Vagina (tissue), 2 donors: Measurements from ENCODE around the gene UBFD1. TPM values are rescaled to one million over a fixed set of nuclear protein-coding genes. Genes with fewer than 3 reads are reported as not detected.
"Not testable (repeated sequence)": the region's sequence is repeated elsewhere in the genome, so short reads cannot be mapped to it uniquely, and the experiment has no call there.

Experiments
- DNase-seq, 2 donors: peaks; one replicate each; pipeline ENCODE4 v3.0.0-alpha.2; 2017; ENCODE audit errors: extremely low spot score in 2 of 2
- H3K27ac ChIP-seq: fragments of 200-600 bp; sonication (generic); one replicate; pipeline ENCODE4 v1.5.1; 2019
- H3K27me3 ChIP-seq: fragments of 200-600 bp; sonication (generic); one replicate; pipeline ENCODE4 v1.5.1; 2019
- H3K36me3 ChIP-seq, 2 donors: fragments of 200-600 bp; sonication (generic); one replicate each; pipeline ENCODE4 v1.5.1; 2017 to 2019
- H3K4me1 ChIP-seq: fragments of 200-600 bp; sonication (generic); one replicate; pipeline ENCODE4 v1.5.1; 2019
- H3K4me3 ChIP-seq, 2 donors: fragments of 200-600 bp; sonication (generic); 1 replicate in 1 of 2; 2 replicates in 1 of 2; pipeline ENCODE4 v1.5.1; 2016 to 2019
- H3K9me3 ChIP-seq: fragments of 200-600 bp; sonication (generic); one replicate; pipeline ENCODE4 v1.5.1; 2019
- CTCF ChIP-seq, 3 experiments: fragments of 450-650 bp in 2 of 3; fragments of 200-600 bp in 1 of 3; sonication (generic) in 1 of 3; IDR thresholded peaks; one replicate each; pipeline ENCODE4 v1.5.1; 2017 to 2019; ENCODE audit warnings: antibody characterized with exemption in 3 of 3, mild to moderate bottlenecking in 2 of 3, moderate library complexity in 2 of 3
- POLR2A ChIP-seq, 2 donors: fragments of 450-650 bp; IDR thresholded peaks; one replicate each; pipeline ENCODE4 v1.6.1; 2017; ENCODE audit warnings: antibody characterized with exemption in 2 of 2, mild to moderate bottlenecking in 2 of 2, moderate library complexity in 2 of 2
- POLR2AphosphoS5 ChIP-seq, 2 donors: sonication (generic); formaldehyde crosslinking; IDR thresholded peaks; one replicate each; pipeline ENCODE4 v1.9.0; 2017; ENCODE audit warnings: antibody characterized with exemption in 2 of 2, mild to moderate bottlenecking in 2 of 2, low read depth in 1 of 2; ENCODE audit not compliant: insufficient read depth in 1 of 2
- intact Hi-C: fragments of 100-400 bp; cut with DNase I; formaldehyde crosslinking; loops from one replicate; pipeline ENCODE4 v1.15.1; 2023
- total RNA-seq: library from RNA; depleted of rRNA; stranded (reverse); fragments of >200 nt; gene quantifications from one replicate; pipeline ENCODE4 v1.2.3, GENCODE V29; 2016

The UBFD1 gene
- total RNA-seq, 1 donor from 2014 or later: 57.2 TPM

DNA sequence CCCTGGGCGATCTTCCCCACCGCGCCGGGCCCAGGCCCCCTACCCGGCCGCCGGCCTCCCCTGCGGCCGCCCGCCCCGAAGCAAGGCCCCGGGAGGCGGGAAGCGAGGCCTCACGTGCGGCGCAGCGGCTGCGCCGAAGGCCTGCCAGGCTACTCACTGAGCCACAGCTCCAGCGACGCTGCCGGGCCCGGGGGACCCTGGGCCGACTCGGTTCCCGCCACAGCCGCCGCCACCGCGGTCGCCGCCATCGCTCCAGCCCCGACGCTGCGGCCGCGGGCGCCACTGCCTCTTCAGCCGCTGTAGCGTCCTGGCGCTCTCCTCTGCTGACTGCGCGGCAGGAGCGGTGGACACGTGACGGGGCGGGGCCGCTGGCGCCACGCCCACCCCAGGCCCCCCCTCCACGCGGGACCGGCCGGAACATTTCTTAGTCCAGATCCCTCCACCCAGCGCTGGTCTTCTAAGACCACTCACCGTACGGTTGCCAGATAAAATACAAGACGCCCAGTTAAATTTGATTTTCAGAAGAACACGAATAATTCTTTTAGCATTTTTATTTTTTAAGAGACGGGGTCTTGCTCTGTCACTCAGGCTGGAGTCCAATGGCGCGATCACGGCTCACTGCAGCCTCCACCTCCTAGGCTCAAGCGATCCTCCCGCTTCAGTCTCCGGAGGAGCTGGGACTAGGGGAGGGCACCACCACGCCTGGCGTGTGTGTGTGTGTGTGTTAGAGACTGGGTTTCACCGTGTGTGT lies 47.2 kb upstream of the UBFD1 start, which contains the start of gene GGA2:
Gene GGA2, minus strand, starts transcription at position 331 of the 751 bp plus-strand sequence. Its CDS starts 83 bp downstream, at position 248.
- H3K4me1 ChIP-seq: peaks cover 40% of the 10 kb centered on the region
- intact Hi-C loops: no loop called here
- TF ChIP-seq CTCF (IDR thresholded peaks at IDR 0.05) (no peak), POLR2AphosphoS5 (IDR thresholded peaks at IDR 0.05; ENCODE audit: insufficient read depth in 1 of 2, low read depth in 1 of 2) (peak in 1 of 2 donors; percentile 86), POLR2A (IDR thresholded peaks at IDR 0.05) (peak; percentile 13 to 95)

GRCh38 chr16:23510915-23511270 lies 46.6 kb upstream of the UBFD1 start:
- intact Hi-C loops, H3K9me3 ChIP-seq, DNase-seq, H3K27me3 ChIP-seq, H3K36me3 ChIP-seq: not testable (repeated sequence)
- peak overlapping the region; percentile 89 to 98 for H3K4me3 ChIP-seq
- H3K4me1 ChIP-seq: peaks cover 34% of the 10 kb centered on the region
- H3K27ac ChIP-seq: peak overlapping the region; percentile 93

More for the DNA sequence above, 47.2 kb upstream of the UBFD1 start, which contains the start of gene GGA2:
- peak within 1 kb of the TSS; percentile 89 to 98 for H3K4me3 ChIP-seq
- no peaks in the 10 kb centered on the region for H3K9me3 ChIP-seq
- no peaks in the 10 kb centered on the region for H3K27me3 ChIP-seq
- no peaks in the 10 kb centered on the region for H3K36me3 ChIP-seq
- DNase-seq: no peak
- H3K27ac ChIP-seq: peak within 1 kb of the TSS; percentile 93

DNA sequence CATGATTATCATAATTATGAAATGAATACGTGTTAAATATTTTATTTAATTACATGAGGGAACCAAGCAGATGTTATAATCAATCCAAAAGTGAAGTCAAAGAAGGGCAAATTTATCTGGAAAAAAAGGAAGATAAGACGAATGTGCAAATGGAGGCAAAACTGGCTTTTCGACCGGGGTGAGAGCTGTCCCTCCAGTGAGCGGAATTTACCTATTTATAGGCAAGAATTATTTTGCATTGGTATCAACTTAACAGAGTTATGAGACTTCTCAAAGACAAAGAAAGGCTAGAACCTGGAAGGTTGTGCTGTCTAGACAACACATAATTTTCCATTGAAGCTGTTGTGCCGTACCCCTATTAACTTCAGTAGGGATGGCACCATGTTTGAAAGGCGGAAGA lies 45.8 kb upstream of the UBFD1 start:
- intact Hi-C loops: no loop called here
- Histone ChIP-seq H3K36me3 (no peaks in the 10 kb centered on the region), H3K27me3 (no peaks in the 10 kb centered on the region), H3K4me1 (peaks cover 26% of the 10 kb centered on the region), H3K9me3 (no peaks in the 10 kb centered on the region), H3K4me3 (no peak overlapping the region), H3K27ac (no peak overlapping the region)
- no peak for DNase-seq
- TF ChIP-seq CTCF (IDR thresholded peaks at IDR 0.05): no peak
- TF ChIP-seq POLR2A (IDR thresholded peaks at IDR 0.05): no peak
- no peak for TF ChIP-seq POLR2AphosphoS5 (IDR thresholded peaks at IDR 0.05; ENCODE audit: insufficient read depth in 1 of 2, low read depth in 1 of 2)

DNA sequence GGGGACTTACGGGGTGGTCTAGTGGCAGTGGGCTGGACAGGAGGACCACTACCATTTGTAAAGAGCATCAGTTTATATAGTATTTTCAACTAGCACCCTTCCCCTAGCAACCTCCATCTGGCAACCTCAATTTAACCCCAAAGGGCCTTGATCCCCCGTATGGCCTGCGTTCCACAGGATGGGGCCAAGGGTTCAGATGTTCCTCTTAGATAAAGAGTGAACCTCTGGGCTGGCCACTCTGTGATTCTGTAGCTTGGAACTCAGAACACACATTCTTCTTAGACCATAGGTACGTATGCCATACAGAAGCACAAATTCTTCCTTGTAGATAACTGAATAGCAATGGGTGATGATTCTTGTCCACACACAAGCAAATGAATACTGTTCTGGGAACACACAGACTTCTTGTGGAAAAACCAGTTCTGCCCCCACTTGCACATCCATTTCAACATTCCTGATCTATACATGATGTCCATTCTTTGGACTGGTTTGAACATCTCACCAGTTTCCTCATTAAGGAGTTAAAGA lies 45.3 kb upstream of the UBFD1 start:
- Histone ChIP-seq H3K27me3 (no peaks in the 10 kb centered on the region), H3K4me1 (peaks cover 22% of the 10 kb centered on the region), H3K9me3 (no peaks in the 10 kb centered on the region), H3K4me3 (no peak overlapping the region), H3K27ac (no peak overlapping the region), H3K36me3 (no peaks in the 10 kb centered on the region)
- TF ChIP-seq POLR2AphosphoS5 (IDR thresholded peaks at IDR 0.05; ENCODE audit: insufficient read depth in 1 of 2, low read depth in 1 of 2) (no peak), CTCF (IDR thresholded peaks at IDR 0.05) (no peak), POLR2A (IDR thresholded peaks at IDR 0.05) (no peak)
- no peak for DNase-seq
- intact Hi-C loops: no loop called here

DNA sequence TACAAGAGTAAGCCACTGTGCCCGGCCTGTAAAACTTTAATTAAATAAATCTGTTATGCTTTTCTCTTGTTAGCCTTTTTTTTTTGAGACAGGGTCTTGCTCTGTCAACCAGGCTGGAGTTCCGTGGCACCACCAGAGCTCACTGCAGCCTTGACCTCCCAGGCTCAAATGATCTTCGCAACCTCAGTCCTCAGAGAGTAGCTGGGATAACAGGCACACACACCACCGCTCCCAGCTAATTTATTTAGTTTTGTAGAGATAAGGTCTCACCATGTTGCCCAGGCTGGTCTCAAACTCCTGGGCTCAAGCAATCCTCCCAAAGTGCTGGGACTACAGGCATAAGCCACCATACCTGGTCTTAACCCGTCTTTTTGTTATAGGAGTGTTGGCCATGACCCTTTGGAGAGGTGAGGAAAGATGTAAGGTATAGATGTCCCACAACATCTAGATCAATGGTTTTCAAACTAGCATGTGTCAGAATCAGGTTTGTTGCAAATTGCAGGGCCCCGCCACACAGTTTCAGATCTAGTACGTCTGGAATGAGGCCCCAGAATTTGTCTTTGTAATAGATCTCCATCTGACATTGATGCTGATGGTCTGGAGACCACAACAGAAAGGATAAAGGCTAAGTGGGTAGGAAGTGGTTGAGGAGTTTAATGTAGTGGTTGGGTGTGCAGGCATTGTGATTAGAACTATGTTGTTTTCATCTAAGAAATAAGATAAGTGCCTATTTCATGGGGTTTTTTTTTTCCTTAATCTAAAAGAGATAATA lies 43.0 kb upstream of the UBFD1 start:
- H3K4me3 ChIP-seq: no peak overlapping the region
- no peaks in the 10 kb centered on the region for H3K9me3 ChIP-seq
- H3K36me3 ChIP-seq: no peaks in the 10 kb centered on the region
- H3K27ac ChIP-seq: no peak overlapping the region
- H3K27me3 ChIP-seq: no peaks in the 10 kb centered on the region
- no peak for DNase-seq
- no peaks in the 10 kb centered on the region for H3K4me1 ChIP-seq
- intact Hi-C loops: no loop called here
- TF ChIP-seq CTCF (IDR thresholded peaks at IDR 0.05) (no peak), POLR2A (IDR thresholded peaks at IDR 0.05) (no peak), POLR2AphosphoS5 (IDR thresholded peaks at IDR 0.05; ENCODE audit: insufficient read depth in 1 of 2, low read depth in 1 of 2) (no peak)
